ENCODE measurements around the gene DRD2. TPM values are rescaled to one million over a fixed set of nuclear protein-coding genes. Genes with fewer than 3 reads are reported as not detected.

Gene DRD2
- total and polyA plus RNA-seq, 10 donors = not detected

- DNase-seq = no peak
- peaks cover 6 to 100% (median 63%) of the 10 kb centered on the region in 6 donors for H3K36me3 ChIP-seq
- H3K4me3 ChIP-seq = no peak overlapping the region
- TF ChIP-seq POLR2AphosphoS5 (IDR thresholded peaks at IDR 0.05) (no peak), CTCF (IDR thresholded peaks at IDR 0.05 in 8 of 11, conservative IDR thresholded peaks at IDR 0.05 in 3 of 11) (no peak), POLR2A (IDR thresholded peaks at IDR 0.05) (no peak)
- no peak overlapping the region for H3K27ac ChIP-seq
- intact Hi-C loops (cut with DNase I; ENCODE audit: low total_unique reads) = no loop called here
- H3K4me1 ChIP-seq = no peaks in the 10 kb centered on the region
- H3K27me3 ChIP-seq (replicated peaks in 1 of 7) = no peaks in the 10 kb centered on the region
- WGBS, 5 donors = 75 to 82% (median 80%) methylated on average over 7 of the region's 7 CpGs
- no peaks in the 10 kb centered on the region for H3K9me3 ChIP-seq
Measured at GRCh38 chr11:113363996-113364641, 111.1 kb downstream of the DRD2 start.

- TF ChIP-seq POLR2AphosphoS5 (IDR thresholded peaks at IDR 0.05) (no peak), POLR2A (IDR thresholded peaks at IDR 0.05) (no peak), CTCF (IDR thresholded peaks at IDR 0.05 in 8 of 11, conservative IDR thresholded peaks at IDR 0.05 in 3 of 11) (no peak)
- no peak for DNase-seq
- Histone ChIP-seq H3K27ac (no peak overlapping the region), H3K4me3 (no peak overlapping the region), H3K36me3 (peaks cover 6 to 100% (median 64%) of the 10 kb centered on the region in 6 donors), H3K4me1 (no peaks in the 10 kb centered on the region), H3K27me3 (replicated peaks in 1 of 7) (no peaks in the 10 kb centered on the region), H3K9me3 (no peaks in the 10 kb centered on the region)
- 45 to 67% (median 49%) methylated on average over 5 of the region's 5 CpGs for WGBS, 5 donors
- intact Hi-C loops (cut with DNase I; ENCODE audit: low total_unique reads) = no loop called here
Measured at GRCh38 chr11:113363406-113363805, 111.8 kb downstream of the DRD2 start.

Small RNA genes within 50 kb of the gene (microRNA-seq; reads per million reads assigned to microRNA genes)
- 0 reads per million in 3 donors for gene MIR4301

Small RNA genes within 50 kb of the gene (small RNA-seq; reads per million reads assigned to genes)
- gene MIR4301 = 0 reads per million in 4 donors

Other genes starting within 250 kb of the DRD2 start
- gene TTC12, start 160.8 kb downstream of the DRD2 start, total RNA-seq = 10 to 100 TPM in 6 of 7 donors, 1 to 10 TPM in 1; 8.9 to 29.8 (median 19.7) TPM
- gene TTC12, start 160.8 kb downstream of the DRD2 start, polyA plus RNA-seq = 1 to 10 TPM; 4.2 to 5.3 (median 5.0) TPM
- gene ANKK1, start 87.6 kb downstream of the DRD2 start, total RNA-seq = 1 to 10 TPM in 2 of 7 donors, under 1 TPM in 5; 0.26 to 1.7 (median 0.55) TPM
- gene ANKK1, start 87.6 kb downstream of the DRD2 start, polyA plus RNA-seq = 1 to 10 TPM in 2 of 3 donors, under 1 TPM in 1; 0.62 to 2.0 (median 1.1) TPM
- gene TMPRSS5, start 230.9 kb upstream of the DRD2 start, total RNA-seq = 1 to 10 TPM in 1 of 7 donors, under 1 TPM in 6; 0.42 to 1.4 (median 0.68) TPM
- 1 to 10 TPM in 2 of 3 donors, under 1 TPM in 1; 0.46 to 1.7 (median 1.5) TPM for gene TMPRSS5, start 230.9 kb upstream of the DRD2 start, polyA plus RNA-seq

All from spleen (tissue), 11 donors.